DND-41 (cell line): ENCODE results near the gene PFDN1.

Experiments used
- EZH2 ChIP-seq: IDR thresholded peaks from 3 replicates; pipeline ENCODE4 v1.6.1; 2012; ENCODE audit warnings: borderline replicate concordance, low read depth, mild to moderate bottlenecking, moderate library complexity, low read length, inconsistent platforms; ENCODE audit not compliant: severe bottlenecking
- TF ChIP-seq, protein P1 (sequence below): IDR thresholded peaks from 2 replicates; pipeline ENCODE4 v1.5.1; 2012; ENCODE audit warnings: borderline replicate concordance, low read length, moderate library complexity, mild to moderate bottlenecking; ENCODE audit not compliant: poor library complexity, severe bottlenecking; ENCODE audit errors: extremely low read depth

DNA sequence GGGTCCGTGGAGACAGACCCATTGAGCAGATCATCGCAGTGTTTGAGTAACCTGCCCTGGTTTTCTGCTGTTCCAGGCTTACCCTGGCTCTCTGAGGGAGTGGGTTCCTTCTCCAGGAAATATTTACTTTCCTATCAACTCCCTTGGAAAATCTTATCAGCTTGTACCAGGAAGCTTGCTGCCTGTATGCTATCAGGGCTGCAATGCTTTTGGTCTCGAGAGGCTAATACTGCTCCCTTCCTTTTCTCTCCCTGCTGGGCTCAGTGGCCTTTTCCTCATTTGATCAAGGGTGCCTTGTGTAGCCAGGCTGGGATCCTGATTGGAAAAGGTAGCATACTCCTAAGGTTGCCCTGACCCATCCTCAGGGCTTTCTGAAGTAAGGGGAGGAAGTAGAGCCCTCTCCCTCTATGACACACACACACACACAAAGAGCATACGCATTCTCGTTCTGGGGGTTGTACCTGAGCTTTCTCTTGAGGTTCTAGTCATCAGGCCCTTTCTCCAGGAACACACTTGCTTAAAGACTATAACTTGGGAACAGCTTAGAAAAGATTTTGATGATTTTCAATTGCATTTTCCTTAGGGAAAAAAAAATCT, 86.3 kb downstream of the PFDN1 start:
- TF ChIP-seq, protein P1, sequence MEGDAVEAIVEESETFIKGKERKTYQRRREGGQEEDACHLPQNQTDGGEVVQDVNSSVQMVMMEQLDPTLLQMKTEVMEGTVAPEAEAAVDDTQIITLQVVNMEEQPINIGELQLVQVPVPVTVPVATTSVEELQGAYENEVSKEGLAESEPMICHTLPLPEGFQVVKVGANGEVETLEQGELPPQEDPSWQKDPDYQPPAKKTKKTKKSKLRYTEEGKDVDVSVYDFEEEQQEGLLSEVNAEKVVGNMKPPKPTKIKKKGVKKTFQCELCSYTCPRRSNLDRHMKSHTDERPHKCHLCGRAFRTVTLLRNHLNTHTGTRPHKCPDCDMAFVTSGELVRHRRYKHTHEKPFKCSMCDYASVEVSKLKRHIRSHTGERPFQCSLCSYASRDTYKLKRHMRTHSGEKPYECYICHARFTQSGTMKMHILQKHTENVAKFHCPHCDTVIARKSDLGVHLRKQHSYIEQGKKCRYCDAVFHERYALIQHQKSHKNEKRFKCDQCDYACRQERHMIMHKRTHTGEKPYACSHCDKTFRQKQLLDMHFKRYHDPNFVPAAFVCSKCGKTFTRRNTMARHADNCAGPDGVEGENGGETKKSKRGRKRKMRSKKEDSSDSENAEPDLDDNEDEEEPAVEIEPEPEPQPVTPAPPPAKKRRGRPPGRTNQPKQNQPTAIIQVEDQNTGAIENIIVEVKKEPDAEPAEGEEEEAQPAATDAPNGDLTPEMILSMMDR: no peak
- no peak for TF ChIP-seq EZH2
